AG10803 (cell line): ENCODE results near the gene NDUFS2.
"Not testable (repeated sequence)": the region's sequence is repeated elsewhere in the genome, so short reads cannot be mapped to it uniquely, and the experiment has no call there.

Experiments
- DNase-seq: peaks from one replicate; pipeline ENCODE4 v3.0.0; 2010; ENCODE audit warnings: low read depth
- H3K4me3 ChIP-seq: 2 replicates; pipeline ENCODE4 v1.5.1; 2011; ENCODE audit warnings: mild to moderate bottlenecking, low read length, control low read depth
- CTCF ChIP-seq: conservative IDR thresholded peaks from 2 replicates; pipeline ENCODE4 v1.5.1; 2011; ENCODE audit warnings: mild to moderate bottlenecking, low read length, control low read depth, inconsistent platforms

NDUFS2 gene

GRCh38 chr1:161219078-161219892 lies 17.1 kb downstream of the NDUFS2 start:
- TF ChIP-seq CTCF = no peak
- H3K4me3 ChIP-seq = no peak overlapping the region
- DNase-seq = no peak

GRCh38 chr1:161220002-161220401 lies 17.8 kb downstream of the NDUFS2 start:
- no peak overlapping the region for H3K4me3 ChIP-seq
- TF ChIP-seq CTCF = no peak
- DNase-seq = no peak

GRCh38 chr1:161222175-161223019 lies 20.2 kb downstream of the NDUFS2 start:
- H3K4me3 ChIP-seq = no peak overlapping the region
- TF ChIP-seq CTCF = no peak
- no peak for DNase-seq

- H3K4me3 ChIP-seq = no peak overlapping the region
- no peak for TF ChIP-seq CTCF
These were observed 21.9 kb downstream of the NDUFS2 start for GRCh38 chr1:161223805-161224694.

GRCh38 chr1:161224695-161225087 lies 22.5 kb downstream of the NDUFS2 start:
- DNase-seq, H3K4me3 ChIP-seq: not testable (repeated sequence)

More at GRCh38 chr1:161223805-161224694, 21.9 kb downstream of the NDUFS2 start:
- no peak for DNase-seq

- TF ChIP-seq CTCF = no peak
- H3K4me3 ChIP-seq = no peak overlapping the region
- DNase-seq = no peak
These were observed 23.0 kb downstream of the NDUFS2 start for GRCh38 chr1:161225178-161225533.
